HG03457 (cell line): ENCODE data around the gene ADSL.
A peak's percentile ranks its signal among the peaks of the same experiment; 100 is the strongest.

Experiments
- ATAC-seq: cut with Tn5 transposase; IDR thresholded peaks from one replicate; pipeline ENCODE4 v1.9.1; 2021; ENCODE audit warnings: moderate number of reproducible peaks; ENCODE audit not compliant: unreplicated experiment

The ADSL gene

DNA sequence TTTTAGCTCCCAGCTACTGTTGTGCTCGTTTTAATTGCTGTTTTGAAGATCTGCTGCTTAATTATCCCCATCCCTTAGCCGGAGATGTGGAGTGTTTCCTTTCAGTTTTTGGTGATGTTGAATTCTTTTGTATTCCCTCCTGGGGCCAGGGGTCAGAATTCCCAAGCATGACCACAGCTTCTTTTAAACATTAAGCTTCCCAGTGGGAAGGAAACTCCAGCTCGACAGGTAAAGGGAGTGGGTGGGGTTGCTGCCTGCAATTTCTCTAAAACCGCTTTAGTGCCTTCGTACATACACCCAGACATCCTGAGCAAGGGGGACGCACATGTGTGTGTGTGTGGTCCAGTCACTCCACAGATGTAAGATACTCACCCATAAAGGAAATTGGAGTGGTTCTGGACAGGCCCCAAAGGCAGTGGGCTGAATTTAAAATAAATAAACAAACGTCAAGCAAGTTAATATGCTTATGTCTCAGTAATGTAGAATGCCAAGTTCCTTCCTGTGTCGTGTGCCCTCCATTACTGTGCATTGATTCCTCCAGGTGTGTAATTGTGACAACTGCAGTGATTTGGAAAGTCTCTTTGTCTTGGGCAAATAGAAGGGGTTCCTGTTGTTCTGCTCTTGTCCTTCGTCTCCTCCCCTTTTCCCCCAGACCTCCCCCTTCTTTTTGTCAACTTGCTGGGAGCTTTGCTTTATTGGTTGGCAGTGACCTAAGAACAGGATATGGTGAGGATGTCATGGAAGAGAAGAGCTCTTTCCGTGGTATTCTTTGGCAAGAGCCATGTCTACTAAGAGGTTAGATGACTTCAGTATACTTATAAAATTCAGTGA, 19.2 kb upstream of the ADSL start:
- ATAC-seq = no peak

DNA sequence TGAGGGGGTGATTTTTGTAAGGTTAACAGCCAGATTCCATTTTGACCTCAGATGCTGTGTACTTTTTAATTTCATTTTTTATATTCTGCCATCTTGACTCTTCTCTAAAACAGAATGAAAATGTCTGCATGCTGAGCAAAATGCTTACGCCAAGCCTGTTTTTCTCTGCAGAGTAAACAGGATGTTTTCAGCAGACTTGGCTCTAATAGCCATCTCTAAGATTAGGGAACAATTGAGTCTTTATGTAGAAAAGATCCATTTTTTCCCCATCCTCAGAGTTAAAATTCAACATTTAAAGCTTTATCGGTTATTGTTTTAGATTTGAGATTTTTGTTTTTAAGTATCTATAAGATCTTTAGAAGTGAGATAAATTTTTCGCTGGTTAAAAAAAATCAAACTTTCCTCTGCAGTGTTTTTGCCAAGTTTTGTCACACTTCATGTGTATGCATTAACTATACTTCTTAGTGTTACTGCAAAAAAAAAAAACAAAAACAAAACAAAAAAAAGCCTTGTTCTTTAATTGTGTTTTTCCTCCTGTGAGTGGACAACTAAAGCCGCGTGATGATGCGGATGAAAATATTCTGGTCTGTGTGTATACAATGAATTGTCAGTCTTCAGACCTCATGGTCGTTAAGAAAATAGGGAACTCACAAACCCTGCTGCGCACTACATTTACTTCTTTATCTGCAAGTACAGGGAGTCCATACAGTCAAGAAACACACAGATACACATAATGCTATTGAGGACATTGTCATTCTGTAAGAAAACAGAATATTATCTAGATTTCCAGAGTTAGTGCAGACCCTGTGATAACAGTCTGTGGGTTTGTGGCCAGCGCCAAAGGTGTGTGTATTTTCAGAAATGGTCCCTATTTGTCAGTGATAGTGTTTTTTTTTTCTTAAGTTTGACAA, 17.5 kb upstream of the ADSL start:
- ATAC-seq = no peak

- ATAC-seq = no peak
Observed at GRCh38 chr22:40329466-40329865, 16.8 kb upstream of the ADSL start.

- ATAC-seq = no peak
Observed at GRCh38 chr22:40330086-40330485, 16.2 kb upstream of the ADSL start.

GRCh38 chr22:40330615-40331014, 15.7 kb upstream of the ADSL start:
- no peak for ATAC-seq

- no peak for ATAC-seq
Observed at GRCh38 chr22:40331706-40332105, 14.6 kb upstream of the ADSL start.

GRCh38 chr22:40332319-40332781, 13.9 kb upstream of the ADSL start:
- no peak for ATAC-seq

GRCh38 chr22:40334060-40334459, 12.2 kb upstream of the ADSL start:
- no peak for ATAC-seq

- no peak for ATAC-seq
Observed at GRCh38 chr22:40334899-40335298, 11.4 kb upstream of the ADSL start.

DNA sequence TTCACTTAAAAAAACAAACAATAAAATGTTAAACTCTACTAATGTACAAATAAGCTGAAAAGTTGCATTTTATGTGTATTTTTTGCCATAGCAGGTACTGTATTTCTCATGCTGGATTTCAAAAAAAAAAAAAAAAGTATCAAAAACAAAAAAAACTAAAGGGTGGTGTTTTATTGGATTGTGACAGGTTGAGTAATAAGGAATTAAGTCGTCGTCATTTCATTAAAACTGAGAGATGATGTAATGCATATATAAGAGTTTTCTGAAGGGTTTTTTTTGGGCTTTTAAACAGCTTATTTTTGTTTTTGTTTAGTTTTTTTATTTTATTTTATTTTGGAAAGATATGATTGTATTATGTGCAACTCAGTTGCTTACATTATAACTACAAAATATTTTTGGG, 10.9 kb upstream of the ADSL start:
- no peak for ATAC-seq

DNA sequence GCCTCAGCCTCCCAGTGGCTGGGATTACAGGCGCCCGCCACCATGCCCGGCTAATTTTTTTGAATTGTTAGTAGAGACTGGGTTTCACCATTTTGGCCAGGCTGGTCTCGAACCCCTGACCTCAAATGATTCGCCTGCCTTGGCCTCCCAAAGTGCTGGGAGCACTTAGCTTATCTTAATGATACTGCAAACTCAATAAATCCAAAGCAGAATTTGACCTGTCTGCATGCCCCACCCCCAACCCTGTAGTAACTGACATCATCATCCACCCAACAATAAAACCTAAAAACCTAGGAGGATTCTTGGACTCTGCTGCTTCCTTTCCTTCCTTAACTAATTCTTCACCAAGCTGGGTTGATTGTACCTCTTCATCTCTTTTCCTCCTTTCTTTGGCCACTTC, 6.3 kb upstream of the ADSL start:
- no peak for ATAC-seq

GRCh38 chr22:40341604-40342003, 4.7 kb upstream of the ADSL start:
- ATAC-seq = no peak

GRCh38 chr22:40342521-40342920, 3.8 kb upstream of the ADSL start:
- no peak for ATAC-seq

DNA sequence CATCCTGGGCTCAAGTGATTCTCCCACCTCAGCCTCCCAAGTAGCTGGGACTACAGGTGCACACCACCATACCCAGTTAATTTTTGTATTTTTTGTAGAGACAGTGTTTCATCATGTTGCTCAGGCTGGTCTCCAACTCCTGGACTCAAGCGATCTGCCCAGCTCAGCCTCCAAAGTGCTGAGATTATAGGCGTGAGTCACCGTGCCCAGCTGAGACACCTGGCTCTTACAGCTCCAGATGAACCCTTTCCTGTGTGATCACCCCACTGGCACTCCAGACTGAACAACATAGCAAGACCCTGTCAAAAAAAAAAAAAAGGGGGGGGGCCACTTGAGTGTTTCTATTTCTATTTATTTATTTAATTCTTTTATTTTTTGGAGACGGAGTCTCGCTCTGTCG, 1.0 kb upstream of the ADSL start:
- no peak for ATAC-seq

DNA sequence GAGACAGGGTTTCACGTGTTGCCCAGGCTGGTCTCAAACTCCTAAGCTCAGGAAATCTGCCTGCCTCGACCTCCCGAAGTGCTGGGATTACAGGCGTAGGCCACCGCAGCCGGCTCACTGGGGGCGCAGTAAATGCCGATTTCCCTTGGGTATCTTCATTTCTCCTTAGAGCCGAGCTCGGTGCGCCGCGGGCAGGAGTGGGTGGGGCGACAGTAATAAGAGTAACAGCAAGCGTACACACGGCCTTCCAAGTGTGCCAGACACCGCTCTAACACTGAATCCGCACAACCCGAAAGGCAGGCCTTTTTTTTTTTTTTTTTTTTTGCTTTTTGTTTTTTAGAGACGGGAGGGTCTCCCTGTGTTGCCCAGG, 500 bp upstream of the ADSL start:
- ATAC-seq = peak; percentile 13

DNA sequence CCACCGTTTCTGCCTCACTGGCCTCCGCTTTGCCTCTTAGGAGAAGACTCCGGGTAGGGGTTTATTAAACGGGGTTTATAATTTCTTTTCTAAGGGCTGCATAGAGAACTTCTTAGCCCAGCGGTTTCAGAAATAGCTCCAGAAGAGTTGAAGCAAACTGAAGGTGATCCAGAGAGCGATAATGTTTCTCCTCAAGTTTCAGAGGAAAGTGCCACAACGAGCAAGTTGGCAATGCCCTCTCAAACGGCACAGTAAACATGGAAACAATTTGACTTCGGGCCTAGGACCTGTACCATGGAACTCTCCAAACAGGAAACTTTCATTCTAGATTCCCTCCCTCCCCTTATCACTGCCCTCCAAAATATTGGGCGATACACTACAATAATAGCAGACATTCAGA, 1.0 kb downstream of the ADSL start:
- ATAC-seq = no peak

DNA sequence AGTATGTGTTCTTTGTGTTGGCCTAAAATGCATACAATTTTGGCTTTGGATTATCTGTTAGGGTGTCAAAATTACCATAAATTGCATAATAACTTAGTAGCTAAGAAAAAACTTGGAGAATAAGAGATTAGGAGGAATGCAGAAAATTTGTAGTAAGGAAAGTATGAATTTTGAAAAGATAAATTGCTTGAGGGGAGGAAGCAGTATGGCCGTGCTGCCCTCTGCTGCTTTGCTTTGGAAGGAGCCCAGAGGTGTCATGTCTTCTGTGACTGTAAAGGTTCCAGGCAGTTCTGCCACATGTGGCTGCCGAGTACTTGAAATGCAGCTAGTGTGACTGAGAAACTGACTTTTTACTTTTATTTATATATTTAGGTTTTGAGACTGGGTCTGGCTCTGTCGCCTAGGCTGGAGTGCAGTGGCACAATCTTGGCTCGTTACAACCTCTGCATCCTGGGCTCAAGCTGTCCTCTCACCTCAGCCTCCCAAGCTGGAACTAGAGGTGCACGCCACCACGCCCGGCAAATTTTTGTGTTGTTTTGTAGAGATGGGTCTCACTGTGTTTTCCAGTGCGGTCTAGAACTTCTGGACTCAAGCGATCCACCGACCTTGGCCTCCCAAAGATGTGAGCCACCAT, 1.8 kb downstream of the ADSL start:
- ATAC-seq = no peak

- ATAC-seq = no peak
Observed at GRCh38 chr22:40352763-40353162, 6.5 kb downstream of the ADSL start.

- no peak for ATAC-seq
Observed at GRCh38 chr22:40361100-40361499, 14.8 kb downstream of the ADSL start.

- no peak for ATAC-seq
Observed at GRCh38 chr22:40363059-40363458, 16.8 kb downstream of the ADSL start.

DNA sequence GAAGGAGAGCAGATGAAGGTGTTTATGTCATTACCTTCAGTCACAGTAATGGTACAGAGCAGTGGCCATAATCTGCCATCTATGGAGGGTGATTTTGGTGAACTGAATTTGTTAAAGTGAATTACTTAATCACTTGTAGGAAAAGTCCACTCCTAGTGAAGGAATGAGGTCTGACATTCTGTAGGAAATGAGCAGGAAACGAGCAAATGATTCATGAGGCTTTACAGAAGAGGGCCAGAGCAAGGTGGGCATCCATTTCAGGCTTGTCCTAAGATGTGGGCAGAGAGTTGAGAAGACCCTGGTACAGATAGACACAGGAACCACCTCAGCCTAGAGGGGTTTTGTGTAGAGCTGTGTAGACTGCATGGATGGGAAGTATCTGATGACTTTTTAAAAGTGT, 18.1 kb downstream of the ADSL start:
- ATAC-seq = no peak

DNA sequence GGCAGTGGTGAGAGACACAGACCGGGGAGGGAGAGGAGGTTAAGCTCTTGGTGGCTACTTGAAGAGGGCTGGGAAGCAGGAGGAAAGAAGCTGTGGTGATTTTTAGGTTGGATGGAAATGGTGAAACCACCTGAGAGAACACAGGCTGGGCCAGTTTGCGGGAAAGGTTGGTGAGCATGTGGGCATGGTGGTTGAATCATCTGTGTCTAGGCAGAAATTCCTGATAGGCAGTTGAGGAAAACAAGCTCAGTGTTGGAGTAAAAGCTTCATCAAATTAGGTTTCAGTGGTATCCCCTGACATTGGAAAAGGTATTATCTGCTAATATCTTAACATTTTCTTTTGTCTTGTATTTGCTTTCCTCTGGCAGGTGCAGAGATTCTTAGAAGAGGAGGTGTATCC, 19.8 kb downstream of the ADSL start:
- ATAC-seq = no peak
